Stimulated activated CD4-positive, alpha-beta T cell treated with anti-CD3 and anti-CD28 coated beads, TNF-alpha, amount 100 ng/mL, for 4 hours (primary cell): ENCODE data around the gene NPIPA2.
"Not testable (repeated sequence)": the region's sequence is repeated elsewhere in the genome, so short reads cannot be mapped to it uniquely, and the experiment has no call there.

Experiments
- DNase-seq, 3 experiments: peaks; one replicate each; pipeline ENCODE4 v3.0.0-alpha.2; 2020; ENCODE audit warnings: low read depth in 3 of 3

The NPIPA2 gene

DNA sequence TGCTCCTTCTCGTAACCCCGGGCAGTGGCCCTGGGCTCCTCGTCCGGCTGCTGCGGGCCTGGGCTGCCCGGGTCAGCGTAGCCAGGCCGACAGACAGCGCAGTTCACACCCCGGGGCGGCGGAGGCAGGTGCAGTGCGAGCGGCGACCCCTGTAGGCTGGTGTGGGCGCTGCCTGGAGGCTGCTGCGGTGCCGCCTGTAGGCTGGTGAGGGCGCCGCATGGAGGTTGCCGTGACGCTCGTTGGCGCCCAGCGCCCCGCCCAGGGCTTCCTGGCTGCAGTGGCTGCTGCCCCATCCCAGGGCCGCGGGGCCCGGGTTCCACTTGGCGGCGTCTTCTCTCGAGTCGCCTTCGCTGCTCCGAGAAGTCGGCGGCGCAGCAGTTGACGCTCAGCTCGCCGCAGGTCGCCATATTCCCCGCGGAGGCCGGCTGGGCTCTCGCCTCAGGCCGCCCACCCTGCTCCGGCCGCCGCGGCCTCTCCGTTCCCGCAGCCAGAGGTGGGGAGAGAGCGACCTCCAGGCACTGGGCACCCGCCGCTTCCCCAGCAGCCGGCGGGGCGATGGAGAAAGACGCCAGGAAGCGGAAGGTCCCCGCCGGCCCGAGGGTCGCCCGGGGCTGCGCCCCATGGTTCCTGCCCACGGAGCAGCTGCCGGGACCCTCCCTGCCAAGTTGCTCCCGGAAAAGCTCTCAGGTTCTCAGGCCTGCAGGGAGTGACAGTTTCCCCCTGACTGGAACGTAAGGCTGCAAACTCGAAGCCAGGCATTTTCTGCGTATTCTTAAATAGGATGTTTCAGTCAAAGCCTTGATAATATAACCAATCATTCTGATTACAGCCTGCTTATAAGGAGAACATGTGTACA lies at the start of gene NPIPA2:
TSS of gene NPIPA2 (plus strand) at position 261 of the 856 bp plus-strand sequence. CDS start 5,533 bp downstream, outside the sequence.
- DNase-seq = not testable (repeated sequence)

DNA sequence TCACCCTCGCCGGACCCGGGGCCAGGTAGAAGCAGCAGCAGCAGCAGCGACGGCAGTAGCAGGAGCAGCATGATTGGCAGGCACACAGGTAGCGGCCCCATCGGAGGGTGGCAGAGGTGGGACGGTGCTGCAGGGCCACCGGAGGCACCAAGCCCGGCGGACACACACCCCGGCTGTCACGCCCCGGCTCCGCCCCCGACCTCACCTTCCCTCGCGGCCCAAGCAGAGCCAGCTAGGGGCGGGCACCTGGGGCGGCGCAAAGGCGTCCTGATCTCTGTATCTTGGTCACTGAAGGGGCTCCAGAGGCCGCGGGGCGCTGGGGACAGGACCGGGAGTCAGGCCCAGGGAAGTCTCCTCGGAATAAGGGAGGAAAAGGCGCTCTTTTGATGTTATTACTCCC lies 48.2 kb upstream of the NPIPA2 start, which contains the start of gene PLA2G10:
TSS of gene PLA2G10 (minus strand) at position 180 of the 400 bp plus-strand sequence. CDS start at position 101, 79 bp downstream.
- DNase-seq = not testable (repeated sequence)

DNA sequence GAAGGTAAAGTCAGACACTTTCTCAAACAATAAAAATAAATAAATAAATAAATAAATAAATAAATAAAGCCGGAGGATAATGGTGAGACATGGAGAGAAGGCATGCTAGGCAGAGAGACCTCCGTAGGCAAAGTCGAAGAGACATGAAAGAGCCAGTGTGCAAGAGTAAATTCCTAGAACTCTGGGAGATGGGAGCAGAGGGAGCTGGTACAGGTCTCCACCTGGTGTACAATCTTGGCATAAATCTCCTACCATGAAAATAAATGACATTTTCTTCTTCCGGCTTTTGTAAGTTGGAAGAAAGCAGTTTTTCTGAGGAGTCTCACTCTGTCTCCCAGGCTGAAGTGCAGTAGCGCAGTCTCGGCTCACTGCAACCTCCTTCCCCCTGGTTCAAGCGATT lies 40.5 kb upstream of the NPIPA2 start:
- not testable (repeated sequence) for DNase-seq

GRCh38 chr16:14702672-14703071 lies 39.7 kb upstream of the NPIPA2 start:
- DNase-seq = not testable (repeated sequence)

- not testable (repeated sequence) for DNase-seq
Observed at GRCh38 chr16:14703156-14704011, 38.9 kb upstream of the NPIPA2 start, which contains the start of gene NPIPA3. Gene NPIPA3, plus strand, starts transcription at chr16:14703411. Its CDS starts 5,533 bp downstream, at chr16:14708944.

DNA sequence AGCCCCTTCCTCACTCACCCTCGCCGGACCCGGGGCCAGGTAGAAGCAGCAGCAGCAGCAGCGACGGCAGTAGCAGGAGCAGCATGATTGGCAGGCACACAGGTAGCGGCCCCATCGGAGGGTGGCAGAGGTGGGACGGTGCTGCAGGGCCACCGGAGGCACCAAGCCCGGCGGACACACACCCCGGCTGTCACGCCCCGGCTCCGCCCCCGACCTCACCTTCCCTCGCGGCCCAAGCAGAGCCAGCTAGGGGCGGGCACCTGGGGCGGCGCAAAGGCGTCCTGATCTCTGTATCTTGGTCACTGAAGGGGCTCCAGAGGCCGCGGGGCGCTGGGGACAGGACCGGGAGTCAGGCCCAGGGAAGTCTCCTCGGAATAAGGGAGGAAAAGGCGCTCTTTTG lies 9.1 kb upstream of the NPIPA2 start:
- DNase-seq = not testable (repeated sequence)

GRCh38 chr16:14740832-14741385 lies 1.4 kb upstream of the NPIPA2 start:
- not testable (repeated sequence) for DNase-seq

GRCh38 chr16:14741794-14742193 lies 539 bp upstream of the NPIPA2 start:
- DNase-seq = not testable (repeated sequence)

DNA sequence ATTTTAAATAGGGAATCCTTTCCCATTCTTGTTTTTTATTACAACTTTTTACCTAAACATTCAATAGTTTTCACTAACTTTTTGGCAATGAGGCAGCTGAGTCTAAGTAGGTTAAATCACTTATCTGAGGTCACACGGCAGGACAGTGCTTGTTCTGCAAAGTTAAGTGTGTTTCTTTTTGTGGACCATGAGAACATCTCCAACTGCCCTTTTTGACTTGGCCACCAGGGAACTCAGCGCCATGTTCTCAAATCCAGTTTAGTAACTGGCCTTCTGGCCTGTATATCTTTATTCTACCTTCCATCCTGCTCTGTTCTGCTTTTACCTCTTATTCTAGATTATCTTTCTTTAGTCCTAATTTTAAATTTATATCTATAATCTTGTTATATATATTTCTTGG lies 31.3 kb downstream of the NPIPA2 start:
- not testable (repeated sequence) for DNase-seq

GRCh38 chr16:14775624-14776023 lies 33.3 kb downstream of the NPIPA2 start:
- not testable (repeated sequence) for DNase-seq

DNA sequence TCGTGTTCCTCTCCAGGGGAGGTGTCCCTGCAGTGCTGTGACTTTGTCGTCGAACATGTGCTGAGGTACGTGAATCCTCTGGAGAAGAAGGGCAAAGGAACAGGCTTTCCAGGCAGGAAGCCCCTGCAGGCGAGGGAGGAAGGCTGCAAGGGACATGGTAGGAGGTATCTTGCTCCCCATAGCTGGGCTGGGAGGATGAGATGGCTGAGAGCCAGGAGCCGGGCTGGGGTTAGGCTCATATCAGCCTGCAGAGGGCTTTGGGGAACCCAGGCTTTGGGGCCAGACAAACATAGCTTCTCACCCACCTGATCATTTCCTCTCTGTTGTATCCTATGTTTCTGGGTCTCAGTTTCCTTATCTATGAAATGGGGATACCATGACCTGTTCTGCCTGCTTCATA lies 34.4 kb downstream of the NPIPA2 start:
- not testable (repeated sequence) for DNase-seq

GRCh38 chr16:14779368-14779877 lies 37.1 kb downstream of the NPIPA2 start:
- not testable (repeated sequence) for DNase-seq

DNA sequence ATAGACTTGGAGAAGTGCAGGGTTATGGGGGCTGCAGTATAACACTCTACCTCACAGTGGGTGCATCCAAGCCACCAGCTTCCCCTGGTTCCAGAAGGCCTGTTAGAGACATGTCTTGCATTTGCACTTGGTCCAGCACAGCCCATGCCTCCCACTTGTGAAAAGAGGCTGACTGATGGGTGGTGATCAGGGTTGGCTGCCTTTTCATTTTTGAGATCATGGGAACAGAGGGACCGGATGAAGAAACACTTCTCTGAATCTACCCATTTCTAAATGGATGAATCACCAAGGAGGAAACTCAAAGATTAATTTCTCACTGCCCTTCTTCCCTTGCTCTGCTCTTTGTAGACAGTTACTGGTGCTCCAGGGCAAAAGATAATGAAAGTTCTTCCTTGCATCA lies 43.8 kb downstream of the NPIPA2 start:
- DNase-seq = not testable (repeated sequence)

DNA sequence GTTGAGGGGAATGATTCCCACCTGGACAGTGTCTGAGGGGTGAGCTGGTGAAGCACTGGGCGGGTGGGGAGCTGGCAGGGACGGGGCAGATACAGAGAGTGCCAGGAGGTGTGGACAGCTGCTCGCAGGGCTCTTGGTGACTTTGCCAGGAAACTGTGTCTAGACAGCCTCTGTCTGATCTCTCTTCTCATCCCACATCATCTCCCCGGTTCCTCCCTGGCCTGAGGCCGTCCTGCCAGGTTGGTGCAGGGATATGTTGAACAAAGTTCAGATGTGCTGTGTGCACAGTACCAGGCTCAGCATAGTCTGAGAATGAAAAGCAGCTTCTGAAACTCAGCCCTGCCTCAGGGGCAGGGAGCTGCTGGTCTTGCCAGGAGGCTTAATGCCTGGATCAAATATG lies 47.2 kb downstream of the NPIPA2 start:
- DNase-seq = not testable (repeated sequence)

DNA sequence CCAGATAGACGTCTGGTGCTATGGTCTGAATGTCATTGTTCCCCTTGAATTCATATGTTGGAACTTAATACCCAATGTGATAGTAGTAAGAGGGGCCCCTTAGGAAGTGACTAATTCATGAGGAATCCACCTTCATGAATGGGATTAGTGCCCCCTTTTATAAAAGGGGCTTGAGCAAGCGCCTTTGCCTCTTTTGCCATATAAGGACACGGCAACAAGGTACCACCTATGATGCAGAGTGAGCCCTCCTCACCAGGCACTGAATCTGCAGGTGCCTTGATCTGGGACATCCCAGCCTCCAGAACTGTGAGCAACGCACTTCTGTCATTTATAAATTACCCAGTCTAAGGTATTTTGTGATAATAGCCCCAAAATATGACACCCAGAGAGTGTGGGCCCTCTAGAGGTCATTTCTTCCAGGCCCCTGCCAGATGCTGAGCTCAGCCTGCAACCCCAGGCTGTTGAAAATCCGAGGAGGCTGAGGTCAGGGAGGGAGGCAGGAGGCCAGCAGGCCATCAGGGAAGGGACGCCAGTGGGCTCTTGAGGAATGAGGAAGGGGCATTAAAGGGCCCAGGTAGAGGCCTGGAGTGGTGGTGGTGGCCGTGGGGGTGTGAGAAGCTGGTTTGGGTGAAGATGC lies 48.1 kb downstream of the NPIPA2 start:
- DNase-seq = not testable (repeated sequence)

GRCh38 chr16:14792914-14793313 lies 50.6 kb downstream of the NPIPA2 start:
- DNase-seq = not testable (repeated sequence)

- not testable (repeated sequence) for DNase-seq
Observed at GRCh38 chr16:14797558-14797957, 55.2 kb downstream of the NPIPA2 start.

DNA sequence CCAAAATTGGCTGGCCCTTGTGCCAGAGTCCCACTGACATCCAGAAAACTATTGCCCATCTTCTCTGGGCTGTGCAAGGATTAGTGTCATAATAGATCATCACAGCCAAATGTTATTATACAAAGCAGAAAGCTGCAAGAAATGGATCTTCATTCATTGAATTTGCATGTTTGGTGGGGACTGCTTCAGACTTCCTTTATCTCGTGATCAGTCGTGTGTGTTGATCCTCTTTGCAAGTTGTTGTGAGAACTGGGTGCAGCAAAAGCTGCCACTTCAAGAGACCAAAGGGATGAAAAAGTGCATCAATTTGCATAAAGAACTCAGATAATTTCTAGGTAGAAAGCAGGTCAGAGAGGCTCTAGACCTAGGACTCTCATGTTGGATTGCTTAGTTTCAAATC lies 61.2 kb downstream of the NPIPA2 start:
- DNase-seq = not testable (repeated sequence)

- DNase-seq = not testable (repeated sequence)
Observed at GRCh38 chr16:14807184-14807678, 64.9 kb downstream of the NPIPA2 start.

GRCh38 chr16:14813890-14814289 lies 71.6 kb downstream of the NPIPA2 start:
- DNase-seq = not testable (repeated sequence)
